Activated naive CD4-positive, alpha-beta T cell treated with anti-CD3 and anti-CD28 coated beads for 36 hours (primary cell): ENCODE data around the gene RXRA. TPM values are rescaled to one million over a fixed set of nuclear protein-coding genes. Genes with fewer than 3 reads are reported as not detected.

Source experiments
- CTCF ChIA-PET: fragments of 350-600 bp; sonication (Branson Sonifier 250); formaldehyde crosslinking; loops from one replicate; lab custom pipeline; 2021; ENCODE audit warnings: antibody characterized with exemption; lab: Charles Lee
- DNase-seq: peaks from one replicate; pipeline ENCODE4 v3.0.0-alpha.2; 2020
- H3K27ac Mint-ChIP-seq: one replicate; pipeline ENCODE4 v1.8.0; 2021; ENCODE audit warnings: mild to moderate bottlenecking, mixed read lengths
- H3K27me3 Mint-ChIP-seq: one replicate; pipeline ENCODE4 v1.8.0; 2021; ENCODE audit warnings: low read depth, mixed read lengths
- H3K36me3 Mint-ChIP-seq: one replicate; pipeline ENCODE4 v1.8.0; 2021; ENCODE audit warnings: low read depth, mixed read lengths
- H3K4me1 Mint-ChIP-seq: one replicate; pipeline ENCODE4 v1.8.0; 2021; ENCODE audit warnings: low read depth, mixed read lengths
- H3K4me3 Mint-ChIP-seq: one replicate; pipeline ENCODE4 v1.8.0; 2021; ENCODE audit warnings: mild to moderate bottlenecking, moderate library complexity, mixed read lengths
- H3K9me3 Mint-ChIP-seq: one replicate; pipeline ENCODE4 v1.8.0; 2021; ENCODE audit warnings: mixed read lengths
- intact Hi-C: fragments of 100-400 bp; cut with micrococcal nuclease; formaldehyde crosslinking; loops from one replicate; pipeline ENCODE4 v1.15.1; 2023
- total RNA-seq, 2 experiments: library from RNA; stranded (reverse); gene quantifications; one replicate each; pipeline ENCODE4 v1.2.3, GENCODE V29; 2021

RXRA gene
- total RNA-seq, 2 experiments from 2014 or later = 2.1 to 2.2 TPM

GRCh38 chr9:134432471-134432870, 106.2 kb downstream of the RXRA start:
- intact Hi-C loops = no loop called here
- H3K36me3 Mint-ChIP-seq = no peaks in the 10 kb centered on the region

GRCh38 chr9:134433101-134433500, 106.8 kb downstream of the RXRA start:
- Mint-ChIP-seq H3K27ac (no peak overlapping the region), H3K36me3 (no peaks in the 10 kb centered on the region), H3K9me3 (no peaks in the 10 kb centered on the region), H3K27me3 (no peaks in the 10 kb centered on the region), H3K4me3 (no peak overlapping the region), H3K4me1 (no peaks in the 10 kb centered on the region)
- CTCF ChIA-PET = interaction anchor here (1.2 kb wide), 1 partner anchor 9 kb away, joined by 5 read pairs; no protein-coding TSS in a partner anchor
- no peak for DNase-seq
- intact Hi-C loops = no loop called here

More at GRCh38 chr9:134432471-134432870, 106.2 kb downstream of the RXRA start:
- DNase-seq = no peak
- Mint-ChIP-seq H3K9me3 (no peaks in the 10 kb centered on the region), H3K27me3 (no peaks in the 10 kb centered on the region), H3K4me3 (no peak overlapping the region), H3K27ac (no peak overlapping the region), H3K4me1 (no peaks in the 10 kb centered on the region)
- CTCF ChIA-PET = interaction anchor here (1.2 kb wide), 1 partner anchor 10 kb away, joined by 5 read pairs; no protein-coding TSS in a partner anchor

- Mint-ChIP-seq H3K9me3 (no peaks in the 10 kb centered on the region), H3K36me3 (no peaks in the 10 kb centered on the region), H3K4me1 (no peaks in the 10 kb centered on the region), H3K27me3 (no peaks in the 10 kb centered on the region), H3K4me3 (no peak overlapping the region), H3K27ac (no peak overlapping the region)
- CTCF ChIA-PET = interaction anchor here (1.0 kb wide), 1 partner anchor 9 kb away, joined by 4 read pairs; no protein-coding TSS in a partner anchor
- intact Hi-C loops = no loop called here
- no peak for DNase-seq
These were observed 107.9 kb downstream of the RXRA start for GRCh38 chr9:134433909-134434882.

GRCh38 chr9:134434894-134435506, 108.7 kb downstream of the RXRA start:
- H3K36me3 Mint-ChIP-seq = no peaks in the 10 kb centered on the region
- no peaks in the 10 kb centered on the region for H3K4me1 Mint-ChIP-seq
- no peak overlapping the region for H3K4me3 Mint-ChIP-seq
- no peak overlapping the region for H3K27ac Mint-ChIP-seq
- H3K9me3 Mint-ChIP-seq = no peaks in the 10 kb centered on the region
- CTCF ChIA-PET = interaction anchor here (1.0 kb wide), 1 partner anchor 8 kb away, joined by 4 read pairs; no protein-coding TSS in a partner anchor
- intact Hi-C loops = no loop called here
- no peaks in the 10 kb centered on the region for H3K27me3 Mint-ChIP-seq
- DNase-seq = no peak

- Mint-ChIP-seq H3K27ac (no peak overlapping the region), H3K27me3 (peaks cover under 1% of the 10 kb centered on the region), H3K4me3 (no peak overlapping the region), H3K36me3 (no peaks in the 10 kb centered on the region), H3K9me3 (no peaks in the 10 kb centered on the region), H3K4me1 (no peaks in the 10 kb centered on the region)
- DNase-seq = no peak
- intact Hi-C loops = no loop called here
- CTCF ChIA-PET = interaction anchor here (0.6 to 1.0 kb wide), 2 partner anchors 7 to 55 kb away, joined by 3 to 4 read pairs; no protein-coding TSS in a partner anchor
These were observed 109.5 kb downstream of the RXRA start for GRCh38 chr9:134435550-134436378.

- CTCF ChIA-PET = interaction anchor here (0.6 kb wide), 1 partner anchor 56 kb away, joined by 3 read pairs; no protein-coding TSS in a partner anchor
- Mint-ChIP-seq H3K4me3 (no peak overlapping the region), H3K27ac (no peak overlapping the region), H3K27me3 (peaks cover 6% of the 10 kb centered on the region), H3K4me1 (no peaks in the 10 kb centered on the region), H3K36me3 (no peaks in the 10 kb centered on the region), H3K9me3 (no peaks in the 10 kb centered on the region)
- intact Hi-C loops = no loop called here
- no peak for DNase-seq
These were observed 110.1 kb downstream of the RXRA start for GRCh38 chr9:134436379-134436762.

- Mint-ChIP-seq H3K36me3 (no peaks in the 10 kb centered on the region), H3K27ac (no peak overlapping the region), H3K4me3 (no peak overlapping the region), H3K4me1 (no peaks in the 10 kb centered on the region), H3K9me3 (no peaks in the 10 kb centered on the region), H3K27me3 (peaks cover 7% of the 10 kb centered on the region)
- intact Hi-C loops = no loop called here
- DNase-seq = no peak
- CTCF ChIA-PET = interaction anchor here (0.7 kb wide), 1 partner anchor 268 kb away, joined by 3 read pairs; no protein-coding TSS in a partner anchor
These were observed 110.7 kb downstream of the RXRA start for GRCh38 chr9:134436911-134437310.

- CTCF ChIA-PET = interaction anchor here (0.7 kb wide), 1 partner anchor 269 kb away, joined by 3 read pairs; no protein-coding TSS in a partner anchor
- intact Hi-C loops = no loop called here
- H3K4me1 Mint-ChIP-seq = peaks cover 2% of the 10 kb centered on the region
- no peaks in the 10 kb centered on the region for H3K9me3 Mint-ChIP-seq
- H3K27ac Mint-ChIP-seq = no peak overlapping the region
- H3K36me3 Mint-ChIP-seq = no peaks in the 10 kb centered on the region
- no peak overlapping the region for H3K4me3 Mint-ChIP-seq
- peaks cover 10% of the 10 kb centered on the region for H3K27me3 Mint-ChIP-seq
- no peak for DNase-seq
These were observed 111.3 kb downstream of the RXRA start for GRCh38 chr9:134437403-134438194.

- Mint-ChIP-seq H3K27me3 (peaks cover 10% of the 10 kb centered on the region), H3K36me3 (no peaks in the 10 kb centered on the region), H3K9me3 (no peaks in the 10 kb centered on the region), H3K4me1 (peaks cover 6% of the 10 kb centered on the region), H3K4me3 (no peak overlapping the region), H3K27ac (no peak overlapping the region)
- CTCF ChIA-PET = no interaction called here
- intact Hi-C loops = no loop called here
- DNase-seq = no peak
These were observed 112.0 kb downstream of the RXRA start for GRCh38 chr9:134438195-134438788.

GRCh38 chr9:134439368-134439784, 113.1 kb downstream of the RXRA start:
- CTCF ChIA-PET = interaction anchor here (0.7 kb wide), 1 partner anchor 269 kb away, joined by 4 read pairs; no protein-coding TSS in a partner anchor
- H3K4me1 Mint-ChIP-seq = peaks cover 12% of the 10 kb centered on the region
- DNase-seq = no peak
- no peaks in the 10 kb centered on the region for H3K9me3 Mint-ChIP-seq
- no peak overlapping the region for H3K4me3 Mint-ChIP-seq
- no peak overlapping the region for H3K27ac Mint-ChIP-seq
- intact Hi-C loops = no loop called here
- H3K27me3 Mint-ChIP-seq = peaks cover 10% of the 10 kb centered on the region
- H3K36me3 Mint-ChIP-seq = no peaks in the 10 kb centered on the region
